GM19468 (cell line): ENCODE results near the gene PPEF1.
"Not testable (repeated sequence)": the region's sequence is repeated elsewhere in the genome, so short reads cannot be mapped to it uniquely, and the experiment has no call there.

Source experiments
- ATAC-seq: cut with Tn5 transposase; IDR thresholded peaks from one replicate; pipeline ENCODE4 v1.9.1; 2021; ENCODE audit warnings: mild to moderate bottlenecking, moderate library complexity, moderate number of reproducible peaks; ENCODE audit not compliant: unreplicated experiment; ENCODE audit errors: extremely low read depth

Gene PPEF1

DNA sequence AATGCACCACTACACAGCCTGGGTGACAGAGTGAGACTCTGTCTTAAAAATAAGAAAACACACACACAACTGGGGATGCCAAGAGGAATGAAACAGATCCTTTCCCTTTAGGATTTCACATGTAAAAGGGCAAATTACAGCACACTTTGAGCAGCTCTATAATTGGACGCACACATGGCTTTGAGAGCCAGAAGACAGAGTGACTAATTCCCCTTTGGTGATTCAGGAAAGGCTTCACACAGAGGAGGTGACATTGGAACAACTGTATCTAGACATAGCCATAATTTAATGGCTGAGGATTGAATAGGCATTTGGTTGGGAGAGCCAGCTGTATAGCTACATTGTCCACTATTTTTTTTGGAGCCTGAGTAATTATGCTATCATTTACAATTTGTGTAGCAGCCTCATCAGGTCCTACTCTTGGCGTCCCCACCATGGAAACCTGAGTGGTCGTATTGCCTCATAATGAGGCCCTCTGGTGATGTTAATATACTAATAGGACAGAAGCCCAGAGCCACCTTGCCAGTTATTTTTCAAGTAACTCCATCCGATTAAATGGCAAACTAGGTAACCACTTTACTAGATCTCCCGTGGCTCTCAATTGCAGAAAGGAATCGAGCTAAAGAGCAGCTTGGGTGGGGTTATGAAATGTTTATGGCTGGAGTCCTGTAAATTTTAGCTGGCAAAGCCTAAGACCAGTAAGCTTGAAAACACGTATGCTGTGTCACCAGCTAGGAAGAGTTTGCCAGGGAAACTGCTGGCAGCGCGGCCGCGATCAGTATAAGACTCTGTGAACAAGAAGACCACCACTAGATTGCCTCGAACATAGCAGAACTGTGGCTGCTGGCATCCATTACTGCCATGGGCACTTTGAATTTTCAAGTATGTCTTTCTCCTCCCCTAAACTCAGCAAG is 8.5 kb upstream of the PPEF1 start:
- ATAC-seq, result no peak

DNA sequence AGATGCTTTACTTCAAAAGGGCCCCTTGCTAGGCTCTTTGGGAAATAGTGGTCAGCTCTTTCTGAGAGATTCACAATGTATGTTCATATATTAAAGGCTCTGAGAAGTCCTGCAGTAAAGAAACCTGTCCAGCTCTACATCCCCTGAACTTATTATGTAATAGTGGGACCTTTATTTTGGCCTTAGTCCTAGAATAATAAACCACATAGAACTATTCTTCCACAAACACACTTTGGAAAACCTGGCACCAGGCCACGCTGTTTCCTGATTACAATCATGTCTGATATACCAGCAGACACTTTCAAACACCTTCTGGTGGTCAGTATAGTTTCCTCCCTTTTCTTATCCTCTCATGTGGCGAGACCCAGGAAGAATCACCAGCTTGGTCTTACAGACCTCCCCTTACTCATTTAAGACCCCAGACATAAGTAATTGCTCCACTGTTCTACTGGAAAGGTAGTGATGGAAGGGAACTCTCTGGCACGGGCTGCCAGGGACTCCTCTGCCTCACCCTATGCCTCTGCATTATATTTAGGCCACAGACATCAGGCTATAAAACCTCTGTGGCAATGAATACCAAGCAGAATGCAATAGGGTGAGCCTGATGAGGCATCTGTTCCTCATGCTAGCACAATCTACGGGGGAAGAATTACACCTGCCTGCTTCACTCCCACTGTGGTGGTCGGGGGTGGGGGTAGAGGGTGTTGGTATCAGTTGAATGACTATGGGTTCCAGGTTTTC is 5.7 kb upstream of the PPEF1 start:
- ATAC-seq, result no peak

- no peak for ATAC-seq
Observed at GRCh38 chrX:18702362-18703195, 4.9 kb upstream of the PPEF1 start.

- ATAC-seq, result no peak
Observed at GRCh38 chrX:18709833-18710232, 2.4 kb downstream of the PPEF1 start.

- ATAC-seq, result no peak
Observed at GRCh38 chrX:18714910-18715309, 7.5 kb downstream of the PPEF1 start.

DNA sequence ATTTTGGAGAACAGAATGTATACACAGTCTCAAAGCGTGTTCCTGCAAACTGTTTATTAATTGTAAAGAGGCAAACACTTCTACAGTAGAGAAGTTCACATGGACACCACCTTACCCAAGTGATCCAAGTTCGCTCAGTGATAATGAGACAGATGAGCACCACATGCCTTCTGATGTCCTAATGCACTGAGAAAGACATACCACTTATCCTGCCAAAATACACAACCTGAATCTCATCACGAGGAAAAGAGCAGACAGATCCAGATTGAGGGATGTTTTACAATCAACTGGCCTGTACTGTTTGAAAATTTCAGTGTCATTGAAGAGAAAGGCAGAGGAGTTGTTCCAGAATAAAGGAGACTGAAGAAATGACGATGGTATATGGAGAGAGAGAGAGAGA is 12.4 kb downstream of the PPEF1 start:
- no peak for ATAC-seq

DNA sequence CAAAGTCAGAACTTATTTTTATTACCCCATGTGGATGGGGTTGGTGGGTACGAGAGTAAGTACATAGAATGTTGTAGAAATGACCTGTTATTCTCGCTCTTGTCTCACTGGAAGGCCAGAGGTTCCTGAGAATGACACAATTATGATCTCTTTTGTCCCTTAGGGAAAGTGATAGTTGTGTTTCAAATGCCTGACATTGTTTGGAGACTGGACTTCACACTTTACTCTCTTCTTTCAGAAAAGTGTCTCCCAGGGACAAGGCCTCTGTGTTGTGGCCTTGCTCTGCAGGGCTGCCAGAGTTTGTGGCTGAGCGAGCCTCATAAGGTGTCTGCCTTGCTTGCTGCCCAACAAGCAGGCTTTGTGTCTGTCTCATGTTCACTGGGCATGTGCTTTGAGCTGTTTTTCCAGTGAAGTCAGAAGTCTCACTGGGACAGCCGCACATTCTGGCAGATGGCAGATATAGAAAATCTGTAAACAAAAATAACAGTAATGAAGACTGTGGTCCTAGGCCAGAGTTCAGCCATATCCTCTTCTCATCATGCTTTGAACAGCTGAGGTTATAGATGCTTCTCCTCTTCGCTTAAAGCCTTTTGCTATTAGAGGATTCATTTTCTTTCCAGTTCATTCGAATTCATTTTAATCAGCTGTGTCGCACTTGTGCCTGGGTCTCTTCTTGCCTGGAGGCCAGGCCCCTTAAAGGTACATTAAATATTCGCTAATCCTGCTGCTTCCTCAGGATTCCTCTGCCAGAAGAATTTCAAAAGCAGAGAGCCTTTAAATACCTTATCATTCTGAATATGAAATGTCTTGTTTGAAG is 14.4 kb downstream of the PPEF1 start:
- no peak for ATAC-seq

DNA sequence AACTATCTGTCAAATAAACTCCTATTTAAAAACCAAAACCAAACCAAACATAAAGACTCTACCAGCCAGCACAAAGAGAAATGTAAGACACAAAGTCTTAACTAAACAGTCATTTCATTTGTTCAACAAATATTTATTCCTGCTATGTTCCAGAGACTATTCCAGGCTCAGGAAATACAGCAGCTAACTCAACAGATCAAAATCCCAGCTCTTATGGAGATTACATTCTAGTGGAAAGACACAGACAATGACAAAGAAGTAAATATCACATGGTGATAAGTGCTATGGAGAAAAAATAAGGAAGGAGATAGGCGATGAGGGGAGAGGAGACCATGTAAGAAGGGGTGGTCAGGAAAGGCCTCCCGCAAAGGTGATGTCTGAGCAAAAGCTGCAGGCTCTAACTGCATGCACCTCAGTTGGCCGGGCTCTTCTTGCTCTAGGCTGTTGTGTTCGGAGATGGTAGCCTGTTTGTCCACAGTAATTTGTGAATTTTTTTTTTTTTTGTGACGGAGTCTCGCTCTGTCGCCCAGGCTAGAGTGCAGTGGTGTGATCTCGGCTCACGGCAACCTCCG is 15.1 kb downstream of the PPEF1 start:
- no peak for ATAC-seq

DNA sequence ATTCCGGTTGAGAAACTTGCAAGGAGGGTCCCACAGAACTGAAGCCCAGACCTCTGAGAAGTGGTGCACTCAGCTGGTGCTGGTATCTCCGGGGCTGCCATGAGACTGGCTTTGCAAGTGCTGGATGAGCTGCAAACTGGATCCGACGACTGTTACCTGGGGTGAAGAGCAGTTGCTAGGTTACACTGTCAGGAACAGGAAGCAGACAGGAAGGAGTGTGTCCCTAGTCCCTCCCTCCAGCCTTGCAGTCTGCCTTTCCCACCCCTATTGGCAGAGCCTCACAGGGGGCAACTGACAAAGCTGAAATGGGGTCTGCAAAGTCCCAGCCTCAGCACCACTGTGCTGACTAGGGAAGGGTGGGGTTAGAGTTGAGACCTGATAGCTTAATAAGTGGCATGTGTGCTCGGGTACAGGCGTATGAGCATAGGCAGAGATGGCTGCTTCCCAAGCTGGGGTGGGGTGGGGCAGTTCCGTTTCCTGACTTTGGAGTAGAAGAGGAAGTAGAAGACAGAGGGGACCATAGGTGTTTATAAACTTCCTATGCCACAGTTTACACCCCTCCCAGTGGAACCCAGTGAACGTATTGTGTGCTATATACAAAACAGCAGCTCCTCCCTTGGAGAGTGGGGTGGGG is 18.0 kb downstream of the PPEF1 start:
- ATAC-seq, result no peak

- ATAC-seq, result no peak
Observed at GRCh38 chrX:18733287-18733686, 25.8 kb downstream of the PPEF1 start.

GRCh38 chrX:18739609-18740008 is 32.2 kb downstream of the PPEF1 start:
- ATAC-seq, result not testable (repeated sequence)

DNA sequence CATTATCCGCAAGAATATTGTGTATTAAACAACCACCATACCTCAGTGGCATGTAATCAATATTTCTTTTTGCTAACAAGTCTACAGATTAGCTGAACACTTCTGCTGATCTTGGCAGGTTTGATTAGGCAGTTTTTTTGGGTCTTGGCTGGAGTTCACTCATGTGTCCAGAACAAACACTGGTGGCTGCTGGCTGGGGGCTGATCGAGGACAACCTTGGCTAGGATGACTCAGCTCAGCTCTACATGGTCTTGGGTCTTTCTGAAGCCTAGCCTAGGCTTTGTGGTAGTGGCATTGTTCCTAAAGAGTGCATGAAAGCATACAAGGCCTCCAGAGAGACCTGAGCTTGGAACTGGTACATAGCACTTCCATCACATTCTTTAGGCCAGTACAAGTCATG is 41.1 kb downstream of the PPEF1 start:
- no peak for ATAC-seq

DNA sequence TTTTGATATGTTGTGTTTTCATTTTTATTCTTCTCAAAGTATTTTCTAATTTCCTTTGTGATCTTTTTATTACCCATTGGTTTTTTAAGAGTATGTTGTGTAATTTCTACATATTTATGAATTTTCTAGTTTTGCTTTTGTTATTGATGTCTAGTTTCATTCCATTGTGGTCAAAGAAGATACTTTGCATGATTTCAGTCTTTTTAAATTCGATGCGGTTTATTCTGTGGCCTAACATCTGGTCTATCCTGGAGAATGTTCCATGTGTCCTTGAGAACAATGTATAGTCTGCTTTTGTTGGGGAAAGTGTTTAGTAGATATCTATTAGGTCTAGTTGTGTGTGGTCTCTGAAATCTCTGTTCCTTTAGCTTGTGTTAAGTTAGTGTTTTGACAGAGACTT is 46.2 kb downstream of the PPEF1 start:
- ATAC-seq, result no peak

- ATAC-seq, result no peak
Observed at GRCh38 chrX:18755651-18756050, 48.2 kb downstream of the PPEF1 start.

DNA sequence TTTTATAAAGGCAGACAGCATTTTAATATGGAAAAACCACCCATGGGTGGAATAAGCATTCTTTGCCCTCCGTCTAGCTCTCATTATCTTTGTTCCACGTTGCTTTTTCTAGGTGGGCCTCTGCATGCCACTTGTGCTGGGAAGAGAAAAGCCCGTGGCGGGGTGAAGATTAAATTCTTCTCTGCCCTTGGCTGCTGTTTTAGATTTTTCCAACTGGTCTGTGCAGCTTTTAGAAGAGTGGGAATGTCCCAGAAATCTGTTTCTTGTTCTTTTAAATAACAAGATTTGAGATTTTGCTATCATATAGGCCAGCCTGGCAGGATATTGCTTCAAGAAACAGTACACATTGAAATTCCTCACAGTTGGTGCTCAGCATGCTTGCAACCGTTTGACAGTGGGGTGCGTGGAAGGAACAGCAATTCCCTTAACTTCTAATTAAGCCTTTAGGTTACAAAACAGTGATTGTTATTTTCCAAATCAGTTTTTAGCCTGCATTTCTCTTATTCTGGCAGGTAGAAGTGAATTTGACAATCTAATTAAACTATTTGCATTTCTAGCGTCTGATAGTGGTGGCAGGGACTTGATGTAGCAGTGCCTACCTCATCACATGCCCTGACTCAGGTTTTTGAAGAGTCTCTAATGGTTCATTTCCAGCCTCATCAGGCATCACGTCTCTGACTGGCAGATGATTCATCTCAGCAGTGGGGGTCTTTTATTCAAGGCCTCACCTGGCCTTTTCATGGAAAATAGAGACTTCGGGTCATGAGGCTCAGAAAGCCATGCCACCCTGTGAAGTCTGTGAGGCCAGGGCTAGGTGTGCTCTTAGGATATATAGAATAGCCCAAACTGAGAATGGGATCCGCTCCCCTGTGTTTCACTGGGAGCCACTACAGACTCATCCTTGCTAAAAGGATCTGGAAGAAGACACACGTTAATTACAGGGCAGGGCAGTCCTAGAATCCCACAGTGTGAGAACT is 50.8 kb downstream of the PPEF1 start:
- ATAC-seq, result no peak

- no peak for ATAC-seq
Observed at GRCh38 chrX:18761750-18762149, 54.3 kb downstream of the PPEF1 start.

DNA sequence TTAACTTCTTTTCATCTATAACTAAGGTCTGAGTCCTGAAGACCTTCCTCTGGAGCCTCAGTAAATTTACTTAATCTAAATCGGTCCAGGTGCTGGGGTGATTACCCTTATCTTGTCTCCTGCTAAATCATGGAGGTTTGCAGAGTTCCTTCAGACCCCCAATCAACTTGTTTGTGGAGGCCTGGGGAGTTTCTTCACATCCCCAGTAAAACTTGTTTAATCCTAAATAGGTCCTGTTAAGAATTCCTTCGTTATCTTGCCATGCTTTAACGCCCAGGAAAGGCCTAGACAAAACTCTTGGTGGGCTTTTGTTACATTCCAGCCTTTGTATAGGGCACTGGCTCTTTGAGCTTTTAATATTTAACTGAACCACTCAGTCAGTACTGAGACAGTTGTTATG is 55.7 kb downstream of the PPEF1 start:
- ATAC-seq, result not testable (repeated sequence)

- no peak for ATAC-seq
Observed at GRCh38 chrX:18769364-18769763, 61.9 kb downstream of the PPEF1 start.
